Ammon's horn (tissue), 1 donor: Measurements from ENCODE around the gene PPM1M.
A peak's percentile ranks its signal among the peaks of the same experiment; 100 is the strongest.

ENCODE experiments used
- DNase-seq: peaks from one replicate; pipeline ENCODE4 v3.0.0-alpha.2; 2016; ENCODE audit warnings: low spot score

The PPM1M gene, protein sequence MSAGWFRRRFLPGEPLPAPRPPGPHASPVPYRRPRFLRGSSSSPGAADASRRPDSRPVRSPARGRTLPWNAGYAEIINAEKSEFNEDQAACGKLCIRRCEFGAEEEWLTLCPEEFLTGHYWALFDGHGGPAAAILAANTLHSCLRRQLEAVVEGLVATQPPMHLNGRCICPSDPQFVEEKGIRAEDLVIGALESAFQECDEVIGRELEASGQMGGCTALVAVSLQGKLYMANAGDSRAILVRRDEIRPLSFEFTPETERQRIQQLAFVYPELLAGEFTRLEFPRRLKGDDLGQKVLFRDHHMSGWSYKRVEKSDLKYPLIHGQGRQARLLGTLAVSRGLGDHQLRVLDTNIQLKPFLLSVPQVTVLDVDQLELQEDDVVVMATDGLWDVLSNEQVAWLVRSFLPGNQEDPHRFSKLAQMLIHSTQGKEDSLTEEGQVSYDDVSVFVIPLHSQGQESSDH

DNA sequence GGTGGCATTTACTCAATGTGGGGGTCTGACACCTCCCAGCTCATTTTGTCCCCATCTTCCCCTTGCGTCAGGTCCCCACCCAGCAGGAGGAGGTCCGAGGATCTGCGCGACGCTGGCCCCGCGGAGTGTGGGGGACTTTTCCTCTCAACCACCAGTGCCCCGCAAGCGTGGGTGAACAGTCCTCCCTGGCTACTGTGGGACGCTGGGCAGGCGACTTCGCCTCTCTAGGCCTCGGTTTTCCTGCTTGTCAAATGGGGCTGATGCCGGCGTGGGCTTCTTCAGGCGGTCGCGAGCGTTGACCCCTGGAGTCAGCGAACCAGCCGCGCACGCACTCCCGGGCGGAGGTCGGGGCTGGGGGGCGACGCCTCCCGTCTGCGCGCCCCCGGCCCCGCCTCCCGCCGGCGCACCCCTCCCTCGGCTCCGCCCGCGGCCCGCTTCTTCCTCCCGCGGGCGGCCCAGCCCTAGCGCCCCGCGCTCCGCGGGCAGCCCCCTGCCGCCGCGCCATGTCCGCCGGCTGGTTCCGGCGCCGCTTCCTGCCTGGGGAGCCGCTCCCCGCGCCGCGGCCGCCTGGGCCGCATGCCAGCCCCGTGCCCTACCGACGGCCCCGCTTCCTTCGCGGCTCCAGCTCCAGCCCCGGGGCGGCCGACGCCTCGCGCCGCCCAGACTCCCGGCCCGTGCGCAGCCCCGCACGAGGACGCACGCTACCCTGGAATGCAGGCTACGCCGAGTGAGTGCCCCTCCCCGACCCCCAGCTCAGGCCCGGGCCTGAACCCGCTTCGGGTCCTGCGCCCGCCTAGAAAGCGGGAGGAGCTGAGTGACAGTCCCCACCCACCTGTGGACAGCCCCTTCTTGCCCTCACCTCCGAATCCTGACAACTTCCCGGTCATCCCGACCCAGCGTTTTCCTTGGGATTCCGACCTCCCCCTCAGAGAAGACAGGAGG lies at the start of gene PPM1M:
PPM1M (plus strand) TSS at position 438 of the 942 bp plus-strand sequence; CDS start at position 504, 66 bp downstream.
- DNase-seq: no peak

DNA sequence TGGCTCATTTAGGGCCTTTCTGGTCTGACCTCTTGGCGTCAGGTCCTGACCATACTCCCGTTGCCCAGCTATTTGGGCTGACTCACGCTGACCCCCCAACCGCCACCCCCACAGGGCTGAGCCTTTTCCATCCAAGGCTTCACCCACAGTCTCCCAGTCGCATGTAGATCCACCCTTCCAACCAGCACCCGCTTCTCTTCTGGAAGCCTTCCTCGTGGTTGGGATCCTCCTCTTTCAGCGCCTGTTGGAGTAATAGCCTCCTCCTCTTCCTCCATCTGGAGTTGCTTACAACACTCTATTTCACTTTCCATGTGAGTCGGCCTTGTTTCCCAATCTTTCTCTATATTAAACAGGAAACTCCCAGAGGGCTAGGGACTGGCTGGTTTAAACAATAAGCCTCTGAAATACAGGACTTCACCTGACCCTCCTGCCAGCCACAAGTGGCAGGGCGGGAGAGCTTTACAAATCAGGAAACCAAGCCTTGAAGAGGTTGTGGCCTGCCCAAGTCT lies 49.7 kb upstream of the PPM1M start:
- DNase-seq: no peak

DNA sequence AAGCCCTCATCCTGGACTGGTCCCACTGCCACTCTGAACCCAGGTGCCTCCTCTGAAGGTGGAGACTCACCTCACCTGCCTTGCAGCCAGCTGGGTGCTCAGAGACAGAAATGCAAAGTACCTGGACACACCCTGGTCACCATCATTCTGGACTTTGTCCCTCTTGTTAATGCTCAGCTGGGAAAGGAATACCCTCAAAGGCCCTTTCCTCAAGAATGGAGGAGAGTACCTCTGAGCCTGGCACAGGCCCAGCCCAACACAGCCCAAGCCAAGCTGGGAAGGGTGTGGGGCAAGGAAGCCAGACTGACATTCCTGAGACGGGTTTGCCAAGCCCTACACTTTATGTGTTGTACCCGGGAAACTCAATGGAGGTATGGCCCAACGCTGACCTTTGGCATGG lies 48.6 kb upstream of the PPM1M start:
- DNase-seq: no peak

DNA sequence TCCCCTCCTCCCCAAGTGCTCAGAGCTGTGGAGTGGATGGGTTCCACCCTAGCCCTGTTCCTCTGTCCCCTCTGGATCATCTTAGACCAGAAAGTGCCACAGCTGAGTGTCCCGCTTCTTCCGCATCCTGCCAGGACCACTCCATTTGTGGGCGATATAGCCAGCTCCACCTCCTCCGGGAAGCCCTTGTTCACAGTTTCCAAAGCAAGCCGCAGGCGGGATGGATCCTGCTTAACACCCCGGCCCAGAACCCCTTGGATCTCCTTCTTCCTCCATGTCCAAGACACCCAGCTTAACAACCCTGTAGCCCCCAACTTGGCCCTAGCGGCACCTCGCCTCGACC lies 48.1 kb upstream of the PPM1M start:
- no peak for DNase-seq

DNA sequence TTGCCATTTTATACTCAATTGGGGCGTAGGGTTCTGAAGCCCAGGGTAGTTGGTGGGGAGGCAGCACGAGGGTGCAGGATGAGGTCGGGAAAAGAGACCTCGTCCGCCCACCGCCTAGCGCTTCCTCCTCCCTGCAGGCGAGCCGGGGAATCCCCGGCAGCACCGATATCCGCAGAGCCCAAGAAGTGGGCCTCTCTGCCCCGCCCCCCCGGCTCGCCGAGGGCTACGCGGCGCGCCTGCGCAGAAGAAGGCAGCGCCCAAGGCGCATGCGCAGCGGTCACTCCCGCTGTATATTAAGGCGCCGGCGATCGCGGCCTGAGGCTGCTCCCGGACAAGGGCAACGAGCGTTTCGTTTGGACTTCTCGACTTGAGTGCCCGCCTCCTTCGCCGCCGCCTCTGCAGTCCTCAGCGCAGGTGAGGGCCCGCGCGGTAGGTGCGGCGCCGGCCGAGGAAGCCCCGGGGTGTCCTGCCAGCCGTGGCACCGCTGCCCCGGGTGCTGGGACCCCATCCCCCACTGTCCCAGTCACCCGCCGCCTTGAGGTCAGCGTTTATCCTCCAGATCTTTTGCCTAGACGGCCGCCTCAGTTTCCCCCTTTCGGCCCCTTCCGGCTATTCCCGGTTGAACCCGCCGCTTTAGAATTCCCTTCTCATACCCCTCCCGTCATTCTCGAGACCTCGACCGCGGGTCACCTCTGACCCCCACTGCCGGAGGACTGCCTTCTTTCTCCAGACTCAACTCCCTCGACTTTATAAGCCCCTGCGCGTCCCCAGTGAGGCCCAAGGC lies 47.5 kb upstream of the PPM1M start, which contains the start of gene ALAS1:
ALAS1 (plus strand) TSS at position 319 of the 784 bp plus-strand sequence. CDS start 1,082 bp downstream, outside the sequence.
- peak; percentile 87 for DNase-seq

DNA sequence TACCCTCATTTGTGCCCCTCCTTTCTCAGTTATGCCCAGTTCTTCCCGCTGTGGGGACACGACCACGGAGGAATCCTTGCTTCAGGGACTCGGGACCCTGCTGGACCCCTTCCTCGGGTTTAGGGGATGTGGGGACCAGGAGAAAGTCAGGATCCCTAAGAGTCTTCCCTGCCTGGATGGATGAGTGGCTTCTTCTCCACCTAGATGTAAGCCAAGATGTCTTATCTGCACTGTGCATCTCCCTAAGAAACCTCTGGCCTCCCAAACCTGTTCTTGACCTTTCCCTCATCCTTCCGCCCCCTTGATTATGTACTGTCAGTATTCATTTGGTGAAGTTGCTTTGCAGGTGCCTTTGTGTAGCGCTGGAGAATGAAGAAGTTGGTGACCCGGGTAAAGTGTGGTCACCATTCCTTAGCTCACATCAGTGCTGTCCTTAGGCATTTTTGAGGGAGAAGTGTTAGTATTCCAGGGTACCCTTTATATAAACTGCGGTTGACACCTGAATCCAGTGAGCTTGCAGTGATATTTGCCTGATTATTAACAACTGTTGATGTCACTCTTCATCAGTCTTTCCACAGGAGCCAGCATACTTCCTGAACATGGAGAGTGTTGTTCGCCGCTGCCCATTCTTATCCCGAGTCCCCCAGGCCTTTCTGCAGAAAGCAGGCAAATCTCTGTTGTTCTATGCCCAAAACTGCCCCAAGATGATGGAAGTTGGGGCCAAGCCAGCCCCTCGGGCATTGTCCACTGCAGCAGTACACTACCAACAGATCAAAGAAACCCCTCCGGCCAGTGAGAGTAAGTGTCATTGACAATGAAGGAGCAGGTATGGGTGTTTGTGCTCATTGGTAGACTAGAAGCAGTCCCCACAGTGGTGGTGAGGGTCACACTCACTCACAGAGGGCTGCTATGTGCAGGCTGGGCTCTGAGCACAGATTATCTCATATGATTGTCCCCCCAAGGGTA lies 46.6 kb upstream of the PPM1M start:
- DNase-seq: no peak

DNA sequence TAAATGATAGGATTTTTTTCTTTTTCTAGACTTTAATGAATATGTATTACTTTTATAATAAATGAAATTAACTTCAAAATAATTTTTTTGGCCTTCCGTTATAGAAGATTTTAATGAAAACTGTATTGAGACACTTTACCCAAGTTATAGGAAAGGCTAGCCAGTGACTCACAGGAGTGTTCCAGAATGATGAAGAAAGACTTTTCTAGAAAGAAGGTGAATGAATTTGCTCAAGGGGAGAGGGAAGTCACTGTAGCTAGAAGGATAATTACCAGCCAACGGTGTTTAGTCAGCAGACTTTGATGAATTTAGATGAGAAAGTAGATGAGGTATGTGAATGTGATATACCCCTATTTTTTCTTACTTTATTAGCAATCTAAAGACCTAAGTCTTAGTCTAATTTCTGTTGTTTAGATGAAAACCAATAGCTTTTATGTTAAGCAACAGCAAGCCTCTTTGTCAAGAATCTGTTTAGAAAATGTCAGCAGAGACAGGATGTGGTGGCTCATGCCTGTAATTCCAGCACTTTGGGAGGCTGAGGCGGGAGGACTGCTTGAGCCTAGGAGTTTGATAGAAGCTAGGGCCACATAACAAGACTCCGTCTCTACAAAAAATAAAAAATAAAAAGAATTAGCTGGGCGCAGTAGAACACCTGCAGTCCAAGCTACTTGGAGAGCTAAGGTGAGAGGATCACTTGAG lies 44.4 kb upstream of the PPM1M start:
- no peak for DNase-seq

DNA sequence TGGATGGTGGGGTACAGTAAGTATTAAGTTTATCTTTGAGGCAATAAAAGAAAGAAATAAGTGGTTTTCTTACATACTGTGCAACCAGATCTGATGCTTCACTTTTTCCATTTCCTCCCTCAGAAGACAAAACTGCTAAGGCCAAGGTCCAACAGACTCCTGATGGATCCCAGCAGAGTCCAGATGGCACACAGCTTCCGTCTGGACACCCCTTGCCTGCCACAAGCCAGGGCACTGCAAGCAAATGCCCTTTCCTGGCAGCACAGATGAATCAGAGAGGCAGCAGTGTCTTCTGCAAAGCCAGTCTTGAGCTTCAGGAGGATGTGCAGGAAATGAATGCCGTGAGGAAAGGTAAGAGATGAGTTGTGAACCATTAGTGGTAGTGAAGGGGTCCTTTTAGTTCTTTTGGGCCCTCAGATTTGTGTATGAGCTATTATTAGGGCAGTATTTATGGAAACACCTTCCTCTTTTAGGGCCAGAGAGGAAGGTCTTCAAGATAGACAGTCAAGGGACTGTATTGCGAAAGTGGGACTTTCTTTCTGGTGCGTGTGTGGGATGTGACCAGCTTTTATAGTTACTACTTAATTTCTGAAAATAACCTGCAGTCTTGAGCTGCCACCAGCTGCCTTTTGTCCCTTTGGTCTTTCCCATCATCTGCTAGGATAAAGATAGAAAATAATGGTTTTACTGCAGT lies 43.0 kb upstream of the PPM1M start:
- no peak for DNase-seq

DNA sequence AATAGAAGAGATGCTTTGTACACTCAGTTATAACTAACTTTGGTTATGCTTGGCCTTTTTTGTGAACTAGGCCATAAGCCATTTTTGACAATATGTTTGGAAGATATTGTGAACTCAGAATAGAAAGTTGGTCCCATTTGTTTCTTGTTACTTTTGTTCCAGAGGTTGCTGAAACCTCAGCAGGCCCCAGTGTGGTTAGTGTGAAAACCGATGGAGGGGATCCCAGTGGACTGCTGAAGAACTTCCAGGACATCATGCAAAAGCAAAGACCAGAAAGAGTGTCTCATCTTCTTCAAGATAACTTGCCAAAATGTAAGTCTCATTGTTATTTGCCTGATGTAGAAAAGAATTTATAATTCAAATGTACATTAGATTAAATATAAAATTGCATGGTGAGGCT lies 41.9 kb upstream of the PPM1M start:
- no peak for DNase-seq

DNA sequence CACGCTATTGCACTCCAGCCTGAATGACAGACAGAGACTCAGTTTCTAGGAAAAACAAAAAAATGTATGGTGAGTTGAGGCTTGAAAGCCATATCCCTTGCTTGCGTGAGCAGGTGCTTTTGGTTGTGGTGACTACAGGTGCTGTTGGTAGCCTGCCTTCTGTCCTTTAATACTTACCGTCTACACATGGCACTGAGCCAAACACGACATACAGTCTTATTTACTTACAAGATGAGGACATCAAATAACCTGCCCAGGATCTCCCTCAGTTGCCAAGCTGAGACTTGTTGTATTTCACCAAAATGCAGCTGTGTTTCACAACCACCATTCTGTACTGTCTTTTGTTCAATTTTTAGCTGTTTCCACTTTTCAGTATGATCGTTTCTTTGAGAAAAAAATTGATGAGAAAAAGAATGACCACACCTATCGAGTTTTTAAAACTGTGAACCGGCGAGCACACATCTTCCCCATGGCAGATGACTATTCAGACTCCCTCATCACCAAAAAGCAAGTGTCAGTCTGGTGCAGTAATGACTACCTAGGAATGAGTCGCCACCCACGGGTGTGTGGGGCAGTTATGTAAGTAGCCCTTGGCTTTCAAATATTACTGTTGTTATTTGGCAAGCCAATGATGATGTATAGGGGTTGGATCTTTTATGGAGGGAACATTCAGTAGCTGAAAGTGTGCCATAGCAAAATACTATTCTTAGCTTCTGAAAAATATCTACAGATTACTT lies 41.1 kb upstream of the PPM1M start:
- peak; percentile 8 for DNase-seq

DNA sequence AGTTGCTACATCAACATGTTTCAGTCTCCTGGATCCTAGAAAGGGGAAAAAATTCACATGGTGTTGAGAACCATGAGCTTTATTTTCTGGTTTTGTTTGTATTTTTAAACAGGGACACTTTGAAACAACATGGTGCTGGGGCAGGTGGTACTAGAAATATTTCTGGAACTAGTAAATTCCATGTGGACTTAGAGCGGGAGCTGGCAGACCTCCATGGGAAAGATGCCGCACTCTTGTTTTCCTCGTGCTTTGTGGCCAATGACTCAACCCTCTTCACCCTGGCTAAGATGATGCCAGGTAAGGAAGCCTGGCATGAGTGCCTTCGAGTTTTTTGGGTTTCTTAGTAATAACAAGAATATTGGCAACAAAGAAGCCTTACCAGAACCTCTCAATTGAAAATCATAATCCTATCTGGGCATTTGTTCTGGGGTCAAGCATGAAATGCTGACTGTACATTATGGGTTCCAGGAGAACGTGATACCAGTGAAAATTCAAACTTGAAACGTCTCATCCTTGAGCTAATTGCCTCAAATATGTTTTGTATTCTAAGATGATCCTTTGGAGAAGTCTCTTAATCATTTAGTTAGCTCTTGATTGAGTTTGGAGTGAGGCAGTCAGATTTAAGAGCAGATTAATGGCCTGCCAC lies 39.7 kb upstream of the PPM1M start:
- DNase-seq: no peak

DNA sequence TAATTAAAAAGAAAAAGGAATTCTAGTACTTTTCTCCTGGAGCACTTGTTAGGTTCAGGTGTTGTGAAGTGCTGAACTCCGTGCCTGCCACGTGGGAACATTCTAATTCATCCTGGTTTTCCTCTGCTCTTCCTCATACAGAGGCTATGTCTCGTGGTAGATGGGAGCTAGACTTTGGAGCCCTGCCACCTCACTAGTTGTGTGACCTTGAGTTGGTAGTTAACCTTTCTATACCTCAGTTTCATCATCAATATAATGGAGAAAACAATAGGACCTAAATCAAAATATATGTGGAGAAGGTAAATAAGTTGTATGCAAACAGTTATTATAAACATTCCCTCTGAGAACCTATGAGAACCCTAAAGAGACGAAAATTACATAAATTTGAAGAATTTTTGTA lies 37.0 kb upstream of the PPM1M start:
- no peak for DNase-seq

DNA sequence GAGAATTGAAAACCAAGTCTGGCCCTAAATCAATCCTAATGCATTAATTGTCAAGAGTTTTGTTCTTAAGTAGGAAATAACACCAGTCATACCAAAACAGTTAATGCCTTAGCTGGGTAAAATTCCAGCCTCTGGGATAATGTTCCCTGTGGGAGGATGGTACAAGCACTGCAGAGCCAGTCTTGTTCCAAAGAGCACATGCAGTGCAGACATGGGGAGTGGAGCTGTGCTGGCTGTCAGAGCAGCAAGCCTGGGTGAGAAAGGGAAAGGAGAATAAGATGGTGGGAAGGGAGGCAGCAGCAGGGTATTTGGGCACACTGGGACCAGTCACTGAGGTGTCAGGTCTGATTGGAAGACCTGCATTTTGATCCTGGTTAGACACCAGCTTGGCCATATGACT lies 35.5 kb upstream of the PPM1M start:
- peak; percentile 52 for DNase-seq

DNA sequence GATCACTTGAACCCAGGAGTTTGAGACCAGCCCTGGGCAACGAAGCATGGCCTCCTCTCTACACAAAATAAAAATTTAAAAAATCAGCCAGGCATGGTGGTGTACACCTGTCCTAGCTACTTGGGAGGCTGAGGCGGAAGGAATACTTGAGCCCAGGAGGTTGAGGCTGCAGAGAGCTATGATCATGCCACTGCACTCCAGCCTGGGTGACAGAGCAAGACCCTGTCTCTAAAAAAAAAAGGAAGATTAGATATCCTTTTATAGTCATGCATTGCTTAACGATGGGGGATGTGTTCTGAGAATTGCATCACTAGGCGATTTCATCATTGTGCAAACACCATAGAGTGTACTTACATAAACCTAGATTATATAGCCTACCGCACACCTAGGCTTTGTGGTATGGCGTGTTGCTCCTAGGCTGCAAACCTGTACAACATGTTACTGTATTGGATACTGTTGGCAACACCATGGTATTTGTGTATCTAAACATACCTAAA lies 35.0 kb upstream of the PPM1M start:
- DNase-seq: no peak

DNA sequence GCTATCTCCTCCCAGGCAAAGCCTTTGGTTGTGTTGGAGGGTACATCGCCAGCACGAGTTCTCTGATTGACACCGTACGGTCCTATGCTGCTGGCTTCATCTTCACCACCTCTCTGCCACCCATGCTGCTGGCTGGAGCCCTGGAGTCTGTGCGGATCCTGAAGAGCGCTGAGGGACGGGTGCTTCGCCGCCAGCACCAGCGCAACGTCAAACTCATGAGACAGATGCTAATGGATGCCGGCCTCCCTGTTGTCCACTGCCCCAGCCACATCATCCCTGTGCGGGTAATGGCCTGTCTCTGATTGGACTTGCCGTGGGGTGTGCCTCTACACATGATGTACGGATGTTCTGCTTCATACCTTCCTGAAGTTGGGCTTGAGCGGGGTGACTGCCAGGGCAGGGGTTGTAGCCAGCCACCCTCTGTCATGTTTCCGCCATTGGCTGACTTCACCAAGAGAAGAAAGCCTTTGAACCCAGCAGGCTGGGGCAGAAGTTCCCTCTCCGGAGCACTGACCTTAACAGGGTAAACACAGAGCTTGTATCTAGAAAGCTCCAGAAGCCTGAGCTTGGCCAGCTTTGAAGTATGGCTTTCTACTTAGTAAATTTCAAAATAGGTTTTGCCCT lies 34.2 kb upstream of the PPM1M start:
- DNase-seq: no peak

DNA sequence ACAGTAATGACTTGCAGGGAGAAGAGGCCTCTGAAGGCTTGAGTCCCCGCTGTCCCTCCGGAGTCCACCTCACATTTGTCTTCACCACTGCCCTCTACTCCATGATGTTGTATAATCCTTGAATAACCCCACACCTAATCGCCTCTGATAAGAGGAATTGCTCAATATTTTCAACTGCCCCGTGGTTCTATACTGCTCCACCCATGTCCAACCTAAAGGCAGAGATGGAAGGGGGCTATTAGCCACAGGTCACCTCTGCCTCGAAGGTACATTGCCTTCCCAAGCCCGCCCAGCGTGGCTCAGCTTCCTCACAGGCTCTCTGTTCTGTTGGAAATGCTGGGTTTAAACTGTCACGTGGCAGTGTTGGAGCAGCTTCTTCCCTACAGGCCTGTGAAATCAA lies 32.6 kb upstream of the PPM1M start:
- DNase-seq: no peak

DNA sequence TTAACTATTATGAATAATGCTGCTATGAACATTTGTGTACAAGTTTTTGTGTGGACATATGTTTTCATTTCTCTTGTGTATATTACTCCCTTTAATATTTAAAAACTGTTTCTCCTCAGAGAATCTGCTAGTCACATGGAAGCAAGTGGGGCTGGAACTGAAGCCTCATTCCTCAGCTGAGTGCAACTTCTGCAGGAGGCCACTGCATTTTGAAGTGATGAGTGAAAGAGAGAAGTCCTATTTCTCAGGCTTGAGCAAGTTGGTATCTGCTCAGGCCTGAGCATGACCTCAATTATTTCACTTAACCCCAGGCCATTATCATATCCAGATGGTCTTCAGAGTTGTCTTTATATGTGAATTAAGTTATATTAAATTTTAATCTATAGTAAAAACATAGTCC lies 31.7 kb upstream of the PPM1M start:
- no peak for DNase-seq

DNA sequence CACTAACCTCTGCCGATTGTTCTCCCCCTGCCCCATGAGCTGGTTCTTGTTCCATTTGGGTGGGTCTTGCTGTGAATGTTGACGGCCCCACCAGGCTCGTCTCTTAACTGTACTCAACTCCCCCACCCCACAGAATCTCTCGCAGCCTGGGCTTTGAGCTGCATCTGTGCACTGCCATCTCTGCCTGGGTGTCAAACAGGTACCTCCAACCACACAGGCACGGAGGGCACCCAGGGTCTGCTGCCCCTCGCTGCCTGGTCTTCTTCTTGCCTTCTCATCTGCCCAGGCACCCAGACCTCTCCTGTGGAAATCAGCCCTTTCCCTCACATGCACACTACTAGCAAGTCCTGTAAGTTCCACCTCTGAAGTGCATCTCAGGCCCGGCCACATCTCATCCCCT lies 30.2 kb upstream of the PPM1M start:
- no peak for DNase-seq
